Activated CD4-positive, alpha-beta T cell treated with anti-CD3 and anti-CD28 coated beads, Interleukin-2, Interleukin-4, amounts not matched to agents 100 ng/mL and 50 ng/mL, durations not matched to agents 16 hours and 8 hours (primary cell): ENCODE data around the gene RASL12.
"Not testable (repeated sequence)": the region's sequence is repeated elsewhere in the genome, so short reads cannot be mapped to it uniquely, and the experiment has no call there.

ENCODE experiments used
- DNase-seq: peaks from one replicate; pipeline ENCODE4 v3.0.0-alpha.2; 2020; ENCODE audit warnings: low spot score

Gene RASL12

DNA sequence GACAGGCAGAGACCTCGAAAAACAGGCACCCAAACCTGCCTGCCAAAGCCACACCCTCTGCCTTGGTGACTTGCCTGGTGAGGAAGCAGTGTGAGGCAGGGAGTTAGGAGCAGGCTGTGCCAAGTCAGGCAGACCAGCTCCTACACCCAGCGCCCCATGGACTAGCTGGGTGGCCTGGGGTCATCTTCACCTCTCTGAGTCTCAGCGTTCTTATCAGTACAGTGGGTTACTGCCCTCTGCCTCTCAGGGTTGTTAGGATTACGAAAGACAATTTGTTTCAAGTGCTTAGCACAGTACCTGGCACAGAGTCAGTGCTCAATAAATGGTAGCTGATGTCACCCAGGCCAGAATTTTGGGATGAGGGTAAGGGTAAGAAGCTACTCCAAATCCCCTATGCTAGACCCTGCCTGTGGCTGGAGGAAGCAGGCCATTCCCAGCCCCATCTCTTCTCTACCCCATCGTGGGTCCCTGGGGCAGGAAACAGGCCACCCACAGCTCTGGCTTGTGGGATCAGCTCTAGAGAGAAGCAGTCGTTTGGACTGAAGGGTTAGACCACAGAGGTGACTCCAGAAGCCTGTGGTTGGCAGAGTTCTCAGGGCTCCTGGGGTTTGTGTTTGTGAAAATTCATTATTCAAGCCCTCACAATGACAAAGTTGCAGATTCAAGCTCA, 12.5 kb downstream of the RASL12 start:
- no peak for DNase-seq

DNA sequence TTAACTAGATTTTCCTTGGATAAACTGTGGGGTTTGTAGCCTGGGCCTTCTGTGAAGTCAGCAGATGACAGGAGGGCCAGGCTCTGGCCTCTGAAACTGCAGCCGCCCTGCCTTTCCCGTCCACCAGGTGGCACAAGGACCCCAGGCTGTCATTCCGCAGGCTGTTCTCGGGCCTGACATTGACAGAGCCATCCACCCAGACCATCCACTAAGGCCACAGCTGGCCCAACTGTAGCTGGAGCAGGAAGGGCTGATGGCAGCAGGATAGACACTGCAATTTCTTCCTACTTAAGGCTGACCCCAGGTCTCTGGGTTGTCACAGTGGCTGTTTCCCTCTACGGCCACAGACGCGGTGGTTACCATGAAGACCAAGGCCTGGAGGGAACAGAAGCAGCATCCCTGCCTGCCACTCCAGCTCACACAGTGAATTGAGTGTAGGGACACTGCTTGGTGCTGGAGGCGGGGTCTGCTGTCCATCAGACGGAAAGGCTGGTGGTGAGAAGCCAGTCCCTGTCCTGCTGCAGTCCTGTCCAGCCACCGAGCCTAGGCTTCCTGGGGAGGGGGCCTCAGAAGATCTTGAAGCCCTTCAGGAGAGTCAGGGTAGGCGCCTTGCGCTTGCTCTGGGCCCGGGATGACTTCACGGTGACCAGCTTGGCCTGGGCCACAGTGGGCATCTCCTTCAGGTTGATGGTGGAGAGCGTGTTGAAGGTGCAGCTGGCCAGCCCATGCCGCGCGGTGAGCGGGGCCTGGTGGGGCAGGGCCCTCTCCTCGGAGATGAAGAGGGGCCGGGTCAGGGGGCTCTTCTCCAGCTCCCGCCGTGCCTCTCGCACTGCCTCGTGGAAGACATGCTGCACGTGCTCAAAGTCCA, 13.2 kb downstream of the RASL12 start:
- DNase-seq = peak; percentile 46

DNA sequence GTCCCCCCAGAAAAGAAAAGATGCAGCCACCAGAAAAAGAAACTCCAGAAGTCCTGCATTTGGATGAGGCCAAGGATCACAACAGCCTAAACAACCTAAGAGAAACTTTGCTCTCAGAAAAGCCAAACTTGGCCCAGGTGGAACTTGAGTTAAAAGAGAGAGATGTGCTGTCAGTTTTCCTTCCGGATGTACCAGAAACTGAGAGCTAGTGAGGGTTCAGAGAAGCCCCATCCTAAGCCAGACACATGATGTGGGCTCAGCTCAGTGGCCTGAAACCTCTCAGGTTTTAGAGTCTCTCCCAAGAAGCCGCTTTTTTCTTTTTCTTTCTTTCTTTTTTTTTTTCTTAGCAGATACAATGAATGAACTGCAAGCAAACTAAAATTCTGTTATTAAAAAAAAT, 14.8 kb downstream of the RASL12 start:
- no peak for DNase-seq

DNA sequence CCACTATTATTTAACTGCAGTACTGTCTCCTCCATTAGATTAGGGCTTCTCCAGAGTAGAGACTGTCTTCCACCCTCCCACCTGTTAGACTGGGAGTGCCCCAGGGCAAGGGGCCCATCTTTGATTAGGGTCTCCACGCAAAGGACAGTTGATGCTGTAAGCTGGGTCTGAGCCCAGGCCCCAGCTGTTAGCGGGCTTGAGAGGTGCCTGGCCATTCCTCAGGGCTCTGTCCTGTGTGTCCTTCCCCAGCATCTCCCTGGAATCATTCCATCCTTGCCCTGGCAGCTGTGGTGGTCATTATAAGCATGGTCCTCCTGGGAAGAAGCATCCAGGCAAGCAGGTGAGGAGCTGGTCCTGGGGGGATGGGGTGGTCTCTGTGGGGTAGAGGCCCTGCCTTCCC, 16.5 kb downstream of the RASL12 start:
- no peak for DNase-seq

DNA sequence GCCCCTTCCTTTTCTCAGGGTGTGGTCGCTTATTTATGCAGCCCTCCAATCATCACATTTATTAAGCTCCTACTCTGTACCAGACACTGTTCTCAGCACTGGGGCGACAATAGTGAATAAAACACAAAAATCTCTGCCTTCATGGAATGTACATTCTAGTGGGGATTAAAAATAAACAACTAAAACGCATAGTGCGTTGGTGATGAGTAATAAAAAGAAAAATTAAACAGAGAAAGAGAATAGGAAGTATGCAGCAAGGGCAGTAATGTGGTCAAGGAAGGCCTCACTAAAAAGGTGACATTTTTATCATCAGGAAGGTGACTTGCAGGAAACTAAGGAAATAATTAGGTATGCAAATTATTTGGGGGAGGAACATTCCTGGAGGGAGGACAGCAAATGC, 17.5 kb downstream of the RASL12 start:
- DNase-seq = no peak

DNA sequence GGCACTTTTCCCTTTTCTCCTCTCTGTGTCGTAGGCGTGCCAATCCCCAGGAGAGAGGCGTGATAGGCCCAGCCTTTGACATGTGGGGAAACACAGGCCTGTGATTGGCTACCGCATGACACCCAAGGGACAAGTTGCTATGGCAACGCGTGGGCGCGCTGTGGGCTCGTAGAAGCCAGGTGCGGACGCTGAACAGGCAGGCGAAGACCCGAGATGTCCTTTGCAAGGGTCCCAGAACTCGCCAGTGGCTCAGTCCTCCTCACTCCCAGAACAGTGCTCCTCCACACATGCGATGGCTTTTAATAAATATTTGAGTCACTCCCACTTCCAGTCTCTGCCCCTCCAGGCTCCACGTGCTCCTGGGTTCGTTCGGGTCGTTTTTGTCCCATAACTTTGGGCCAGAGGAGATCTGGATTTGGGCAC, 18.4 kb downstream of the RASL12 start:
- DNase-seq = peak; percentile 88

DNA sequence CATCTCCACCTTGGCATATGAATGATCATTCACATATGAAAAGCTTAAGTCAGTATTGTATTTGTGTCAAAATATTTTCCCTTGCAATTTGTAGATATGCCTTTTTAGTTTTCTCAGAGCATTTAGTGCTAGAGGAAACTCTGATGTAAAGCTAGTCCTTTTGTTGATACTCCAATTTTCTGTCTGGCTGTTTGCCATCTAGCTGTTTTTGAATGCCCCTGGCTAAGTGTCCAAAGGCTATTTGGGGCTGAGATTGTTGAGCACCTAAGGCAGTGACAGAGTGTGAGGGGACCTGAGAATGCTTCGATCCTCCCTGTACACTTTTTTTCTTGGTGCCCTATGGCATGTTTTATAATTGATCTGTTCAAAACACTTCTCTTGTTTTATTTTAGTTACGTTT, 19.6 kb downstream of the RASL12 start:
- no peak for DNase-seq

DNA sequence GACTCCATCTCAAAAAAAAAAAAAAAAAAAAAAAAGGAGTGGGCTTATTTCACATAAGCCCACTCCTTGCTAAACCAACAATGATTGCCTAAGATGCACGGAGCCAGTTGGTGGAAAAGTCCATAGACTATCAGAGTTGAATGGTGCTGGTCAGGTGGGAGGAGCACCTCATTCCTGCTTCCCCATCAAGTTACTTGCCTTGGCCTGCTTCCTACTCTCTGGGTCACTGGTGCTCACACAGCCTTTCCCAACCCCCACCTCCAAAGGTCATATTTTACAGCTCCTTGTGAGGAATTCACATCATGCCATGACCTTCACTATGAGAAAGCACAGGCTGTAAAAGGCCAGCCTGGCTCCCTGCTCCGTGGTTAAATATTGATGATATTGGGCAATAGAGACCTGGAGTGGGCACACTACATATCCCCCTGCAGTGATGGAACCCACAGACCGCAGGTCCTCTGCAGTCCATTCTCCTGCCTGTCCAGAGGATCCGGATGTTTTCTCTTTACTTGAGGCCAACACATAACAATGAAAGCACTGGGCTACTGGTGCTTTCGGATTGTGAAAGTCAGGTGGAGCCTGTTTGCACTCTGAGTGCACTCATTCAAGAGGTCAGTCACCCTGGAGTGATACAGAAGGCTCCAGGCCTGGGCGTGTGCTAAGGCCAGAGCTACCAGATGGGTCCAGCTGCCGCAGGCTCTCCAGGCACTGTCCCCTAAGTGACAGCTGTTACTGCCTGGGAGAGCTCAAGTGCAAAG, 22.9 kb downstream of the RASL12 start, which contains the start of gene SLC51B:
TSS of gene SLC51B (plus strand) at position 664 of the 758 bp plus-strand sequence. CDS start 4,618 bp downstream, outside the sequence.
- no peak for DNase-seq

DNA sequence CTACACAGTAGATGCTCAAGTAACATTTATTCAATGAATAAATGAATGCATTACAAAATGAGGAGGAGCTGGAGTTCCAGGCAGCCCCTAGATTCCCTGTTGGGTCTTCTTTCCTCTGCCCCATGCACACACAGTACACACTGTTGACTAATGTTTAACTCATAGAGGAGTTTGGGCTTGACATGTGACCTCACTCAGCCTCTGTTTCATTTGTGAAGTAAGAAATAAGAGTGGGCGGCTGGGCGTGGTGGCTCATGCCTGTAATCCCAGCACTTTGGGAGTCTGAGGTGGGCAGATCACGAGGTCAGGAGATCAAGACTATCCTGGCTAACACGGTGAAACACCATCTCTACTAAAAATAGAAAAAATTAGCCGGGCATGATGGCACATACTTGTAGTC, 23.6 kb downstream of the RASL12 start:
- DNase-seq = not testable (repeated sequence)

DNA sequence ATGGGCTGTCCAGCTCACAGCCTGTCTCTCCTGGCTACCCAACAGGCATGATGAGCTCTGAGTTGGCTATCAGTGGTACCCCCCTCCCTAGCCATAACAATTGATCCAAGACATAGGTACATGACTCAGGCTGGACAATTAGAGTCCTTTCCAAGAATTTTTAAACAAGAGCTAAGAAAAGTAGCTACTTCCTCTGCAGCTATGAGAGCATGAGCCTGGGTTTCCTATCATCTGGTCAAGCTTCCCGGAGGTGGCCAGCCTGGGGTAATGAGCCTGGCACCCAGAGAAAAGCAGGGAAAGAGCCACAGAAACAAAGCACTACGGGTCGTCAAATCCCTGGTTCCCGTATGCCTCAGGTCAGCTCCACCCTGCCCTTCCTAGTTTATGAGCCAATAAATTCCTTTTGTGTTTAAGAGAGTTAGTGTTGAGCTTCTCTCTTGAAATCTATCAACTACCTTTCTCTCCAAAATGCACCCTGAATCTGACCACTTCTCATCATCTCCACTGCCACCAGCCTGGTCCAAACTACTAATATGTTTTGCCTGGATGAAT, 24.9 kb downstream of the RASL12 start:
- no peak for DNase-seq

DNA sequence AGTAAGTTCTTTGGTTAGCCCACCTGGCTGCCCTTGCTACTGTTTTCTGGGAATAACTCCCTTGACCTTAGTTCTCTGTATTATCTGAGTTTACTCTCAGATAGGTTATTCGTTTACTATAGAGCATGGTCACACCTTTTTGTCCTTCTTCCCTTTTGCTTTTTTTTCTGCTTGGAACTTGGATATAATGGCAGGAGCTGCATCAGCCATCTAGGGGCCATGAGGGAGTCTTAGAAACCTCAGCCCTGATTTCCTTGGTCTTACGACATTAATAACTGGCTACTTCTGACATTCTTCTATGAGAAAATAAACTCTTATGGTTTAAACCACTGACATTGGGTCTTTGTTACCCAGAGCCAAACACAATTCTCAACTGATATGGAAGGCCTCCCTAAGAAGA, 26.0 kb downstream of the RASL12 start:
- DNase-seq = no peak

DNA sequence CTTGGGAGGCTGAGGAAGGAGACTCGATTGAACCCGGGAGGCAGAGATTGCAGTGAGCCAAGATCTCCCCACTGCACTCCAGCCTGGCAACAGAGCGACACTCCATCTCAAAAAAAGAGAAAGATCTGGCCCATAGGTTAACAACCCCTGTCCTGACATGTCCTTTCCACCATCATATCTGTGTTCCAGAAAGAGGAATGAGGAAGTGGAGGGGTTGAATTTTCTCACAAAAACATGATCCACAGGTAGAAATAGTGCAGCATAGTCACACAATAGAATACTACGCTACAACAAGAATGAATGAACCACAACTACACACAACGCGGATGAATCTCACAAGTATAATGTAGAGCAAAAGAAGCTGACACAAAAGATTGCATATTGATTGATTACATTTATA, 27.3 kb downstream of the RASL12 start:
- DNase-seq = no peak

DNA sequence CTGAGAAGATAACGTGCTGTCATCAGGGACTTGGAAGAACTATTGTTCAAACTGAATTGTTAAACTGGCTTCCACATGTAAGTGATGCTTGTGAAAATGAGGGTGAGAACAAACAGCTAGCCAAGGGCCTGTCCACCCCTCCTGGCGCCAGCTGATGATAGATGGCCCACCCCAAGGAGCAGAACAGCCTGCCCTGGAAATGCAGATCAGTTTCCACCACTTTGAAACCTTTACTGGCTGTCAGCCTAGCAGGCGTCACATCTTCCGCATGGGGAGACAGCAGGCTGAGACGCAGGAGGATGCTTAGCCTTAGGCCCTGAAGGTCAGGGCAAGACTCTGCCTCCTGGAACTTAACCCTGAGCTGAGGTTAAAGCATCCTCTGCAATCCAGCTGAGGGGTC, 29.0 kb downstream of the RASL12 start:
- DNase-seq = no peak

DNA sequence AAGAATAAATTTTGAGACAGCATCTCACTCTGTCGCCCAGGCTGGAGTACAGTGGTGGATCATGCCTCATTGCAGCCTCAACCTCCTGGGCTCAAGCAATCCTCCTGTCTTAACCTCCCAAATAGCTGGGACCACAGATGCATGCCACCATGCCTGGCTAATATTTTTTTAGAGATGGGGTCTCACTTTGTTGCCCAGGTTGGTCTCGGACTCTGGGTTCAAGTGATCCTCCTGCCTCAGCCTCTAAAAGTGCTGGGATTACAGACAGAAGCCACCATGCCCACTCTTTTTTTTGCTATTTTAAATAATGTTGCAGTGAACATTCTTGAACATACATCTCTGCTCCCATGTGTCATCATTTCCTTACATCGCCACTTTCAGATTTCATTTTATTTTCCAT, 29.4 kb downstream of the RASL12 start:
- DNase-seq = no peak

DNA sequence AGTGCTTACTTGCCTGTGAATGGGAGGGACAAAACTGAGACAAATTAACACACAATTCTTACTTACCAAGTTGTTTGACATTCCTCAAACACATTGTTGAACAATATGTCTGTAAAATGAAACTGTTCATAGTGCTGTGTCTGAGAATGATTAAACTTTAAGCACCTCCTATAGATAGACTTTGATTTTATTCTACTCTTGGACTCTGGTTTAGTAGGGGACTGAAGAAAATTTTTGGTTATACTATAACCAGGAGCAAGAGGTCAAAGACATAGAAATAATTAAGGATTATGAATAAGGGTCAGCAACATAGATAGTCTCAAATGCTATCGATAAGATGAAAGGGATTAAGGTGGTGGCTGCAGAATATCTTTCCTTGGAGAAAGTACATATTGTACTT, 30.5 kb downstream of the RASL12 start:
- DNase-seq = no peak

DNA sequence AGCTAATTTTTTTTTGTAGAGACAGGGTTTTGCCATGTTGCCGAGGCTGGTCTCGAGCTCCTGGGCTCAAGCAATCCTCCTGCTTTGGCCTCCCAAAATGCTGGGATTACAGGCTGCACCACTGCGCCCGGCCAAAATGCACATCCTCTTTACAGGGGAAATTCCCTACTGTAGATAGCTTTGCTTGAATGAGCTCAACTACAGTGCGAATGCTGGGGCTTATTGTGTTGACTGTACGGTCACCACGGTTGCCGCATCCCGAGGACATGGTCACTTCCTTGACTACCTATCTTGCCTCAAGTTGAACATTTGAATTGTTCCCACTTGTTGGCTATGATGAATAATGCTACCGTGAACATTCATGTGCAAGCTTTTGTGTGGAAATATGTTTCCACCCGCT, 33.1 kb downstream of the RASL12 start:
- no peak for DNase-seq

DNA sequence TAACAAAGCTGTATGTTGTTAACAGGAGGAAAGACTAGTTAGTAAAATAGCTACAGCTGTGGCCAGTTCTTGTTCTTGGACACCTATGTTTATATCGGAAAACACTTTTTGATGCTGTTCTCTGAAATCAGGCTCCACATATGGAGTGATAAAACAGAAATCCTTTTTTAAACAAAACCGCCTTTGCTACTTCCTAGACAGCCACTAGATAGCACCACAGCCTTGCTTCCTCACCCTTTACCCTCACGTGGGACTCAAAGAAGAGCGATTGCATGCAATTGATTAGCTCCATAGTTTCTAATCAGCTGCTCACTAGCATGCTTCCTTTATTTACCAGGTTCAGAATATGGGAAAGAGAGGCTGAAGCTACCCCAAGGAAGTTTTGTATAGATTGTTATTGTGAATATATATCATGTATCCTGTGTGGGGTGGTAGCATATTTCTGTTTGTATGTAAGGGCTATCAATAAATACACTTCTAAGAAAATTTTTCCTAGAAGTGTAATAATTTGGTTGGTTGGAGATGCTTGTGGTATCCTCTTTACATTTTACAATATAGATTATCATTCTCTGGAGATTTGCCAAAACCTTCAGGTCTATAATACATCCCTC, 34.0 kb downstream of the RASL12 start:
- DNase-seq = peak; percentile 48

DNA sequence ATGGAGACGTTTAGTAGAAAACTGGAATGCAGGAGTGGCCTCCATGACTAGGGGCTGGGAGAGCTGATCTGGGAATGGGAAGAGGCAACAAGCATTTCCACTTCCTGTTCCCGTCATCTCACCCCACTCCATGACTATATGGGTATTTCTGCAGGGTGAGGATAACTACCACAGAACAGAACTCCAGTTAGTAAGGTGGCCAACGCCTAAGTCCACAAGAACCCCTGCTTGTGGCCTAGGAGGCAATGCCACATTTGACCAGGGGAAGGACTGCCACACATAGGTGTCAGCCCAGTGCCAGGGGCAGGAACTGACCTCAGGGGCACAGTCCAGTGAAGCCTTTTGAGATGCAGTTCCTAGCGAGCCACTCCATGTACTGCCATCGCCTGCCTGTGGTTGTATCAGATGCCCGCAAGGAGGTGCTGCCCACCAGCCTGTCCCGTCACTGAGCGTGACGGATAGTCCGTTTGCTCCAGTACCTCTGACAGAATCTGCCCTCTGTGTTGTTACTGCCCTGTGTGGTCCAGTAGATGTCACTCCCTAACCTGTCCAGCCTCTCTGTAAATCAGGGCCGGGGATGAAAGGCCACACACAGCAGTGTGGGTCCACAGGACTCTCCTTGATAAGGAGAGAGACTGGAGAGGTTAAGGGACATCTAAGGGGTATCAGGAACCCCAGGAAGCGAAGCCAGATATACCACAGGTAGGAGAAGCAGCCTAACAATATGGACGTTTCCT, 34.8 kb downstream of the RASL12 start:
- DNase-seq = peak; percentile 39

DNA sequence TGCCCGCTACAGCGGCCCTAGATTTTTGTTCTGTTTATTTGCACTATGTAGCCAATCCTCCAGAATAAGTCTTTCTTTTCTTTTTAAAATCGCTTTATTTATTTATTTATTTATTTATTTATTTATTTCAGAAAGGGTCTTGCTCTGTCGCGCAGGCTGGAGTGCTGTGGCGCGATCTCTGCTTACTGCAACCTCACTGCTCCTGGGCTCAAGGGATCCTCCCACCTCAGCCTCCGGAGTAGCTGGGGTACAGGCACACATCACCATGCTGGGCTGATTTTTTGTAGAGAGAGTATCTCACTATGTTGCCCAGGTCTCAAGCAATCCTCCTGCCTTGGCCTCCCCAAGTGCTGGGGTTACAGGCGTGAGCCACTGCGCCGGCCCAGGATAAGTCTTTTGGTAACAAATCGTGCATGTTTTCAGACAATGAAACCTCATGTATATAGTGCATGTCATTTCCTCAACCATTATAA, 38.0 kb downstream of the RASL12 start:
- no peak for DNase-seq

DNA sequence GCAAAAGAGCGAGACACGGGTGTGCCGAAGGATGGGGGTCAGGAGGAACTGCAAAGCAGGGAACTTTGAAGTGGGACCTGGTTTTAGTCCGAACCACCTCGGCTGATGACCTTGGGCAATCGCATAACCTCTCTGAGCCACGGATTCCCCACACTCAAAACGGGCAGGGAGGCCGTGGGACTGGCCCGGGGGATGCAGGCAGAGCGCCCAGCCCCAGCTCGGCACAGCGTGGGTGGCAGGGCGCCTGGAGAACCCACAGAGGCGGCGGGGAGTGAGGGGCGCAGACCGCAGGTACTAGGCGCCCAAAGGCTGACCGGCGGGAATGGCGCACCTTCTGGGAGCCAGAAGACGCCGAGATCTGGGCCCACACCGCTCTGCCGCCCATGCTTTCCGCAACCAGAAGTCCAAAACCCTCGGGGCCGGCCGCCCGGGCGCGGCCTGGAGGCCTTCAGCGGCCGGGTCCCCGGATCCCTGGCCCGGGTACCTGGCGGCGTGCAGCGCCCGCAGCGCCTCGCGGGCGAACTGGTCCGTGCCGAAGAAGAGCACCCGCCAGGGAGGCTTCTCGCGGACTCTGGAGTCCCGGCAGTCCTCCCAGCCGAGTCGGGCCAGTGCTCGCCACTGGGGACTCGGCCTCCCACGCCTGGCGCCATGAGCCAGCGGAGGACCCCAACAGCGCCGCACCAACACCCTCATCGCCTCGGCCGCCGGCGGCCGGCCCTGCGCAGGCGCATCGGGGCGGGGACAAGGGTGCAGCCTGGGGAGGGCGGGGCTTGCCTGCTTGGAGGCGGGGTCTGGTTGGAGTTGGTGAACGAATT, 38.7 kb downstream of the RASL12 start, which contains the start of gene MTFMT:
TSS of gene MTFMT (minus strand) at position 719 of the 815 bp plus-strand sequence. CDS start at position 693, 26 bp downstream.
- peak; percentile 93 for DNase-seq
